Astrocyte of the cerebellum (primary cell): Measurements from ENCODE around the gene RMI2.

Experiments
- DNase-seq: peaks from one replicate; pipeline ENCODE4 v3.0.0-alpha.2; 2011; ENCODE audit warnings: low read depth
- H3K4me3 ChIP-seq: 2 replicates; pipeline ENCODE4 v1.5.1; 2011; ENCODE audit warnings: mild to moderate bottlenecking, low read depth, low read length, moderate library complexity
- CTCF ChIP-seq: IDR thresholded peaks from 2 replicates; pipeline ENCODE4 v1.5.1; 2012; ENCODE audit warnings: low read length, low read depth, moderate library complexity, mild to moderate bottlenecking; ENCODE audit errors: missing control alignments
- in situ Hi-C: cut with HindIII; loops from 2 replicates; pipeline ENCODE4 v1.10.0; 2017; ENCODE audit warnings: low sequenced_read_pairs

The RMI2 gene

GRCh38 chr16:11330526-11331237, 14.6 kb upstream of the RMI2 start:
- no peak for DNase-seq
- no peak overlapping the region for H3K4me3 ChIP-seq
- in situ Hi-C loops: no loop called here
- no peak for TF ChIP-seq CTCF

- in situ Hi-C loops: no loop called here
Measured at GRCh38 chr16:11331967-11332366, 13.3 kb upstream of the RMI2 start.

GRCh38 chr16:11333010-11333409, 12.2 kb upstream of the RMI2 start:
- H3K4me3 ChIP-seq: no peak overlapping the region
- in situ Hi-C loops: no loop called here
- TF ChIP-seq CTCF: no peak
- DNase-seq: no peak

More at GRCh38 chr16:11331967-11332366, 13.3 kb upstream of the RMI2 start:
- H3K4me3 ChIP-seq: no peak overlapping the region
- no peak for DNase-seq
- no peak for TF ChIP-seq CTCF

- in situ Hi-C loops: no loop called here
- TF ChIP-seq CTCF: no peak
- H3K4me3 ChIP-seq: no peak overlapping the region
- DNase-seq: no peak
Measured at GRCh38 chr16:11333702-11334101, 11.6 kb upstream of the RMI2 start.

- in situ Hi-C loops: no loop called here
- DNase-seq: no peak
- TF ChIP-seq CTCF: no peak
- no peak overlapping the region for H3K4me3 ChIP-seq
Measured at GRCh38 chr16:11334831-11335404, 10.3 kb upstream of the RMI2 start.

GRCh38 chr16:11339075-11339474, 6.2 kb upstream of the RMI2 start:
- no peak for DNase-seq
- H3K4me3 ChIP-seq: no peak overlapping the region
- in situ Hi-C loops: no loop called here
- TF ChIP-seq CTCF: no peak
